K562 (cell line): ENCODE data around the gene WT1. TPM values are rescaled to one million over a fixed set of nuclear protein-coding genes. Genes with fewer than 3 reads are reported as not detected.

ENCODE experiments used
- ARID1B ChIP-seq: fragments of 450-650 bp; IDR thresholded peaks from 2 replicates; pipeline ENCODE4 v1.6.1; 2016; ENCODE audit warnings: antibody characterized with exemption, mild to moderate bottlenecking, inconsistent platforms
- ARNT ChIP-seq, 2 experiments: fragments of 450-650 bp; IDR thresholded peaks; 2 replicates each; pipeline ENCODE4 v1.6.1; 2016; ENCODE audit warnings: mild to moderate bottlenecking in 1 of 2
- BCOR ChIP-seq: fragments of 450-650 bp; IDR thresholded peaks from 2 replicates; pipeline ENCODE4 v1.6.1; 2016
- CBX3 ChIP-seq, 2 experiments: IDR thresholded peaks; 1 replicate in 1 of 2; 2 replicates in 1 of 2; pipeline ENCODE4 v1.6.1; 2012; ENCODE audit warnings: inconsistent platforms in 2 of 2, low read length in 2 of 2, borderline replicate concordance in 1 of 2, control low read depth in 1 of 2
- DPF2 ChIP-seq: fragments of 450-650 bp; IDR thresholded peaks from 2 replicates; pipeline ENCODE4 v1.6.1; 2016
- E2F4 ChIP-seq: sonication (generic); formaldehyde crosslinking; IDR thresholded peaks from 2 replicates; pipeline ENCODE4 v1.8.0; 2022; ENCODE audit warnings: mild to moderate bottlenecking, low read depth, missing genetic modification reagents
- E2F8 ChIP-seq: fragments of 450-650 bp; IDR thresholded peaks from 2 replicates; pipeline ENCODE4 v1.7.1; 2018; ENCODE audit warnings: mild to moderate bottlenecking, low read depth; ENCODE audit not compliant: partially characterized antibody
- ESRRA ChIP-seq: fragments of 450-650 bp; IDR thresholded peaks from 2 replicates; pipeline ENCODE4 v1.6.1; 2014; ENCODE audit warnings: low read depth, mild to moderate bottlenecking, moderate library complexity, borderline replicate concordance
- HSF4 ChIP-seq: fragments of 250-450 bp; sonication (Bioruptor Pico); IDR thresholded peaks from 2 replicates; pipeline ENCODE4 v2.1.2; 2022; ENCODE audit warnings: mild to moderate bottlenecking, moderate library complexity, borderline replicate concordance
- JUND ChIP-seq, 2 experiments: IDR thresholded peaks; 2 replicates in 1 of 2; 3 replicates in 1 of 2; pipeline ENCODE4 v1.6.1; 2011; ENCODE audit warnings: borderline replicate concordance in 2 of 2, low read depth in 2 of 2, low read length in 2 of 2, improper control_type of control experiment in 1 of 2, missing biosample characterization in 1 of 2, missing genetic modification characterization in 1 of 2, missing genetic modification reagents in 1 of 2
- MIER1 ChIP-seq: fragments of 450-650 bp; IDR thresholded peaks from 2 replicates; pipeline ENCODE4 v1.6.1; 2016; ENCODE audit warnings: antibody characterized with exemption, mild to moderate bottlenecking, low read depth
- MNT ChIP-seq, 2 experiments: fragments of 450-650 bp; conservative IDR thresholded peaks; 2 replicates each; pipeline ENCODE4 v1.6.1; 2017; ENCODE audit warnings: mild to moderate bottlenecking in 2 of 2, moderate library complexity in 2 of 2
- NR2C1 ChIP-seq, 2 experiments: fragments of 450-650 bp; IDR thresholded peaks; 2 replicates each; pipeline ENCODE4 v1.6.1; 2017; ENCODE audit warnings: mild to moderate bottlenecking in 2 of 2, antibody characterized with exemption in 1 of 2, inconsistent platforms in 1 of 2, missing compliant biosample characterization in 1 of 2, missing genetic modification characterization in 1 of 2
- PCBP2 ChIP-seq: fragments of 200-400 bp; formaldehyde crosslinking; IDR thresholded peaks from 2 replicates; pipeline ENCODE4 v1.6.1; 2018; ENCODE audit warnings: low read length, low read depth, mild to moderate bottlenecking, moderate library complexity; ENCODE audit not compliant: poor library complexity, severe bottlenecking
- PRPF4 ChIP-seq: fragments of 200-400 bp; formaldehyde crosslinking; IDR thresholded peaks from one replicate; pipeline ENCODE4 v1.6.1; 2017; ENCODE audit warnings: low read length, low read depth, mild to moderate bottlenecking; ENCODE audit not compliant: insufficient read depth, poor library complexity, severe bottlenecking
- RFX5 ChIP-seq: IDR thresholded peaks from 2 replicates; pipeline ENCODE4 v1.6.1; 2011; ENCODE audit warnings: low read depth, mild to moderate bottlenecking, improper control_type of control experiment, low read length
- SMAD3 ChIP-seq: fragments of 450-650 bp; formaldehyde crosslinking; conservative IDR thresholded peaks from 2 replicates; pipeline ENCODE4 v1.4.0; 2020; ENCODE audit warnings: mild to moderate bottlenecking
- SMARCE1 ChIP-seq: fragments of 450-650 bp; IDR thresholded peaks from 2 replicates; pipeline ENCODE4 v1.7.1; 2016; ENCODE audit warnings: mild to moderate bottlenecking
- SNIP1 ChIP-seq: fragments of 450-650 bp; IDR thresholded peaks from 2 replicates; pipeline ENCODE4 v1.7.1; 2017; ENCODE audit warnings: low read depth, mild to moderate bottlenecking
- VEZF1 ChIP-seq: fragments of 200-800 bp; sonication (Bioruptor generic); IDR thresholded peaks from 2 replicates; pipeline ENCODE4 v1.6.1; 2017; ENCODE audit warnings: missing genetic modification characterization, missing compliant biosample characterization
- polyA plus RNA-seq, 8 experiments: library from polyadenylated mRNA; depleted of rRNA in 4 of 8; stranded (reverse) in 5 of 8; unstranded in 3 of 8; fragments of >200 nt; fragmentation: Nextera tagmentation in 2 of 8; fragmentation: Illumina TruSeq in 1 of 8; extraction: Ambion mirVana in 2 of 8; extraction: Trizol in 1 of 8; gene quantifications; 2 replicates each; pipeline versions ENCODE4 v1.2.1 to v1.2.3, GENCODE V29; 2011 to 2014; ENCODE audit warnings: inconsistent platforms in 1 of 8, missing spikeins in 1 of 8
- total RNA-seq, 7 experiments: library from RNA; depleted of rRNA in 6 of 7; stranded (reverse); fragments of >200 nt in 6 of 7; fragmentation: Illumina TruSeq in 2 of 7; extraction: Trizol in 2 of 7; gene quantifications; 2 replicates each; pipeline versions ENCODE4 v1.2.1 to v1.2.3, GENCODE V29; 2011 to 2021; ENCODE audit warnings: low replicate concordance in 1 of 7

Gene WT1
- total and polyA plus RNA-seq, 9 of the 15 experiments (the other 6 are each of a cell fraction or from before 2014, with no cell fraction given), result 7.1 to 33.8 (median 19.4) TPM

GRCh38 chr11:32382339-32383049 lies 52.8 kb downstream of the WT1 start (continued):
- TF ChIP-seq E2F8 (no peak), ESRRA (peak; percentile 79), CBX3 (IDR thresholded peaks at IDR 0.05; ENCODE audit: borderline replicate concordance in 1 of 2, low read length in 2 of 2) (peak in 1 of 2 experiments; percentile 31; a peak in 1 of 3 replicates), HSF4 (CRISPR knock-in tag) (no peak), DPF2 (peak; percentile 36; the same call in 1 of the 2 replicates), MIER1 (no peak), E2F4 (CRISPR knock-in tag) (no peak), VEZF1 (CRISPR knock-in tag) (no peak), PCBP2 (no peak), MNT (conservative IDR thresholded peaks at IDR 0.05) (peak in 1 of 2 experiments; percentile 52; a peak in 2 of 4 replicates), SMAD3 (CRISPR knock-in tag) (no peak), SMARCE1 (peak; percentile 62; the same call in 1 of the 2 replicates), PRPF4 (no peak), ARID1B (peak; percentile 62), ARNT (IDR thresholded peaks at IDR 0.05) (no peak), RFX5 (no peak), SNIP1 (no peak), BCOR (peak; percentile 72), JUND (IDR thresholded peaks at IDR 0.05; ENCODE audit: borderline replicate concordance, low read depth, low read length) (peak; percentile 86), JUND (tag; IDR thresholded peaks at IDR 0.05; ENCODE audit: borderline replicate concordance, low read depth, low read length) (peak; percentile 78; the same call in 2 of the 3 replicates), NR2C1 (IDR thresholded peaks at IDR 0.05) (no peak), NR2C1 (tag; IDR thresholded peaks at IDR 0.05) (peak; percentile 34; the same call in 1 of the 2 replicates)
